H1 (cell line): ENCODE results near the gene NOP16. TPM values are rescaled to one million over a fixed set of nuclear protein-coding genes. Genes with fewer than 3 reads are reported as not detected.
A peak's percentile ranks its signal among the peaks of the same experiment; 100 is the strongest.

Experiments
- CBX8 ChIP-seq: fragments of 300-800, 300-1000 bp; sonication (generic); IDR thresholded peaks from 2 replicates; pipeline ENCODE4 v1.7.1; 2016; ENCODE audit warnings: low read depth, low read length, borderline replicate concordance
- MAFK ChIP-seq: IDR thresholded peaks from 2 replicates; pipeline ENCODE4 v1.6.1; 2012; ENCODE audit warnings: low read depth, mild to moderate bottlenecking, improper control_type of control experiment, low read length
- MAX ChIP-seq: IDR thresholded peaks from 2 replicates; pipeline ENCODE4 v1.6.1; 2012; ENCODE audit warnings: inconsistent platforms
- TEAD4 ChIP-seq: IDR thresholded peaks from 2 replicates; pipeline ENCODE4 v1.6.1; 2012; ENCODE audit warnings: low read depth, low read length, inconsistent platforms, mixed read lengths
- polyA plus RNA-seq, 7 experiments: library from polyadenylated mRNA; depleted of rRNA in 3 of 7; stranded (reverse) in 5 of 7; unstranded in 2 of 7; fragments of >200 nt in 5 of 7; fragments of 200-250 nt in 2 of 7; gene quantifications; 1 replicate in 5 of 7; 2 replicates in 1 of 7; 4 replicates in 1 of 7; pipeline versions ENCODE4 v1.2.1 to v1.2.3, GENCODE V29; 2011 to 2013; ENCODE audit warnings: missing spikeins in 2 of 7, mixed read lengths in 2 of 7
- total RNA-seq: library from RNA; stranded (reverse); fragmentation: NEBNext Ultra II Directional; extraction: Animal tissue kit (Norgen Biotek cat#: 25700); gene quantifications from 2 replicates; pipeline ENCODE4 v1.2.1, GENCODE V29; 2021
- TF ChIP-seq, protein P1 (sequence below), 3 experiments: IDR thresholded peaks; 1 replicate in 2 of 3; 2 replicates in 1 of 3; pipeline versions ENCODE4 v1.5.1 to v1.6.1; 2011; ENCODE audit warnings: low read length in 3 of 3, mild to moderate bottlenecking in 3 of 3, inconsistent platforms in 2 of 3, low read depth in 1 of 3, moderate library complexity in 1 of 3; ENCODE audit not compliant: insufficient read depth in 1 of 3; ENCODE audit errors: control extremely low read depth in 1 of 3

The NOP16 gene
- total and polyA plus RNA-seq, 2 of the 8 experiments (the other 6 are each of a cell fraction or from before 2014, with no cell fraction given) = 46.9 to 65.2 TPM

- TF ChIP-seq TEAD4 = no peak
- TF ChIP-seq CBX8 = no peak
- no peak for TF ChIP-seq MAFK
- TF ChIP-seq, protein P1, sequence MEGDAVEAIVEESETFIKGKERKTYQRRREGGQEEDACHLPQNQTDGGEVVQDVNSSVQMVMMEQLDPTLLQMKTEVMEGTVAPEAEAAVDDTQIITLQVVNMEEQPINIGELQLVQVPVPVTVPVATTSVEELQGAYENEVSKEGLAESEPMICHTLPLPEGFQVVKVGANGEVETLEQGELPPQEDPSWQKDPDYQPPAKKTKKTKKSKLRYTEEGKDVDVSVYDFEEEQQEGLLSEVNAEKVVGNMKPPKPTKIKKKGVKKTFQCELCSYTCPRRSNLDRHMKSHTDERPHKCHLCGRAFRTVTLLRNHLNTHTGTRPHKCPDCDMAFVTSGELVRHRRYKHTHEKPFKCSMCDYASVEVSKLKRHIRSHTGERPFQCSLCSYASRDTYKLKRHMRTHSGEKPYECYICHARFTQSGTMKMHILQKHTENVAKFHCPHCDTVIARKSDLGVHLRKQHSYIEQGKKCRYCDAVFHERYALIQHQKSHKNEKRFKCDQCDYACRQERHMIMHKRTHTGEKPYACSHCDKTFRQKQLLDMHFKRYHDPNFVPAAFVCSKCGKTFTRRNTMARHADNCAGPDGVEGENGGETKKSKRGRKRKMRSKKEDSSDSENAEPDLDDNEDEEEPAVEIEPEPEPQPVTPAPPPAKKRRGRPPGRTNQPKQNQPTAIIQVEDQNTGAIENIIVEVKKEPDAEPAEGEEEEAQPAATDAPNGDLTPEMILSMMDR (IDR thresholded peaks at IDR 0.05; ENCODE audit: control extremely low read depth in 1 of 3, insufficient read depth in 1 of 3, low read depth in 1 of 3, low read length in 3 of 3) = no peak
- peak; percentile 91 for TF ChIP-seq MAX
- TF ChIP-seq, all 59 proteins: peak for 12
Observed at GRCh38 chr5:176365351-176366231, 22.8 kb downstream of the NOP16 start, which contains the start of gene ARL10 (continued).
